GM23338 (cell line): Measurements from ENCODE around the gene TPCN2. TPM values are rescaled to one million over a fixed set of nuclear protein-coding genes. Genes with fewer than 3 reads are reported as not detected.

ENCODE experiments used
- ATAC-seq: fragments of 200-7000 bp; cut with Tn5 transposase; 3 replicates; pipeline ENCODE4 v1.9.1; 2020
- DNase-seq: peaks from one replicate; pipeline ENCODE4 v3.0.0-alpha.2; 2015; ENCODE audit warnings: low spot score
- H2AFZ ChIP-seq: fragments of 200-600 bp; sonication (generic); 2 replicates; pipeline ENCODE4 v1.8.0; 2016; ENCODE audit warnings: antibody characterized with exemption, mild to moderate bottlenecking, moderate library complexity
- H3F3A ChIP-seq: fragments of 200-600 bp; sonication (generic); replicated peaks from 2 replicates; pipeline ENCODE4 v1.8.0; 2017; ENCODE audit warnings: antibody characterized with exemption, mixed run types, low read depth
- H3K27ac ChIP-seq: fragments of 200-600 bp; sonication (generic); 2 replicates; pipeline ENCODE4 v1.6.1; 2016; ENCODE audit warnings: low read depth
- H3K27me3 ChIP-seq: fragments of 200-600 bp; sonication (generic); 2 replicates; pipeline ENCODE4 v1.8.0; 2016; ENCODE audit warnings: mild to moderate bottlenecking, mixed run types, moderate library complexity; ENCODE audit not compliant: insufficient read depth
- H3K36me3 ChIP-seq: fragments of 200-600 bp; sonication (generic); 2 replicates; pipeline ENCODE4 v1.8.0; 2016; ENCODE audit warnings: mild to moderate bottlenecking; ENCODE audit not compliant: insufficient read depth
- H3K4me1 ChIP-seq: fragments of 200-600 bp; sonication (generic); 2 replicates; pipeline ENCODE4 v1.8.0; 2016; ENCODE audit warnings: mild to moderate bottlenecking, moderate library complexity; ENCODE audit not compliant: insufficient read depth
- H3K4me2 ChIP-seq: fragments of 200-600 bp; sonication (generic); 2 replicates; pipeline ENCODE4 v1.7.1; 2017; ENCODE audit warnings: mixed run types
- H3K4me3 ChIP-seq: fragments of 200-600 bp; sonication (generic); 2 replicates; pipeline ENCODE4 v1.6.1; 2016; ENCODE audit warnings: mixed run types
- H3K79me2 ChIP-seq: fragments of 200-600 bp; sonication (generic); replicated peaks from 2 replicates; pipeline ENCODE4 v1.8.0; 2017; ENCODE audit warnings: mild to moderate bottlenecking; ENCODE audit not compliant: insufficient read depth
- H3K9me2 ChIP-seq: fragments of 200-600 bp; sonication (generic); 2 replicates; pipeline ENCODE4 v1.8.0; 2017; ENCODE audit not compliant: insufficient read depth
- H4K20me1 ChIP-seq: fragments of 200-600 bp; sonication (generic); replicated peaks from 2 replicates; pipeline ENCODE4 v1.8.0; 2017; ENCODE audit warnings: mild to moderate bottlenecking; ENCODE audit not compliant: insufficient read depth
- H3K27ac Mint-ChIP-seq: 2 replicates; pipeline ENCODE4 v1.8.0; 2020; ENCODE audit warnings: inconsistent platforms, mild to moderate bottlenecking, moderate library complexity, mixed read lengths
- H3K27me3 Mint-ChIP-seq: 3 replicates; pipeline ENCODE4 v1.8.0; 2022; ENCODE audit warnings: low read depth, mild to moderate bottlenecking, moderate library complexity, mixed read lengths, inconsistent platforms; ENCODE audit not compliant: insufficient read depth, poor library complexity
- H3K36me3 Mint-ChIP-seq: 3 replicates; pipeline ENCODE4 v1.8.0; 2021; ENCODE audit warnings: low read depth, mild to moderate bottlenecking, inconsistent platforms, moderate library complexity, mixed read lengths
- H3K4me1 Mint-ChIP-seq: 3 replicates; pipeline ENCODE4 v1.8.0; 2020; ENCODE audit warnings: mild to moderate bottlenecking, inconsistent platforms, mixed read lengths
- H3K4me3 Mint-ChIP-seq: 3 replicates; pipeline ENCODE4 v1.8.0; 2021; ENCODE audit warnings: moderate library complexity, mild to moderate bottlenecking, inconsistent platforms, mixed read lengths
- H3K9me3 Mint-ChIP-seq: 3 replicates; pipeline ENCODE4 v1.8.0; 2020; ENCODE audit warnings: moderate library complexity, mild to moderate bottlenecking, inconsistent platforms, mixed read lengths
- ETS1 ChIP-seq: IDR thresholded peaks from 2 replicates; pipeline ENCODE4 v1.6.1; 2016; ENCODE audit warnings: antibody characterized with exemption
- EZH2 ChIP-seq: fragments of 200-600 bp; sonication (generic); IDR thresholded peaks from one replicate; pipeline ENCODE4 v1.8.0; 2017; ENCODE audit warnings: antibody characterized with exemption, mild to moderate bottlenecking, low read depth; ENCODE audit not compliant: unreplicated experiment
- EZH2phosphoT487 ChIP-seq: fragments of 200-600 bp; sonication (generic); IDR thresholded peaks from one replicate; pipeline ENCODE4 v1.8.1; 2018; ENCODE audit warnings: antibody characterized with exemption; ENCODE audit not compliant: unreplicated experiment
- JUNB ChIP-seq: IDR thresholded peaks from one replicate; pipeline ENCODE4 v1.6.1; 2016; ENCODE audit warnings: antibody characterized with exemption; ENCODE audit not compliant: unreplicated experiment
- REST ChIP-seq: IDR thresholded peaks from one replicate; pipeline ENCODE4 v1.6.1; 2018; ENCODE audit warnings: antibody characterized with exemption; ENCODE audit not compliant: unreplicated experiment
- STAT1 ChIP-seq: IDR thresholded peaks from one replicate; pipeline ENCODE4 v1.6.1; 2016; ENCODE audit warnings: antibody characterized with exemption; ENCODE audit not compliant: unreplicated experiment
- ZNF114 ChIP-seq: fragments of 250-450 bp; sonication (Bioruptor Pico); IDR thresholded peaks from 2 replicates; pipeline ENCODE4 v1.5.0; 2020; ENCODE audit warnings: mild to moderate bottlenecking, moderate library complexity
- ZNF331 ChIP-seq: fragments of 250-450 bp; sonication (Bioruptor Pico); IDR thresholded peaks from 2 replicates; pipeline ENCODE4 v1.5.0; 2020; ENCODE audit warnings: low read depth, mild to moderate bottlenecking, moderate library complexity
- ZNF462 ChIP-seq: fragments of 250-450 bp; sonication (Bioruptor Pico); IDR thresholded peaks from 2 replicates; pipeline ENCODE4 v1.5.0; 2020; ENCODE audit warnings: mild to moderate bottlenecking, moderate library complexity
- polyA plus RNA-seq: library from polyadenylated mRNA; unstranded; fragments of >200 nt; fragmentation: Nextera tagmentation; extraction: Ambion mirVana; gene quantifications from 2 replicates; pipeline ENCODE4 v1.2.1, GENCODE V29; 2016
- total RNA-seq: library from RNA; depleted of rRNA; stranded (reverse); fragments of >200 nt; shearing (Covaris generic); gene quantifications from 2 replicates; pipeline ENCODE4 v1.2.3, GENCODE V29; 2014

Gene TPCN2
- total and polyA plus RNA-seq, 2 experiments from 2014 or later: 5.8 to 14.7 TPM

GRCh38 chr11:69154211-69154913 lies 105.6 kb downstream of the TPCN2 start (continued):
- TF ChIP-seq REST (no peak), EZH2 (no peak), ZNF331 (CRISPR knock-in tag) (no peak), EZH2phosphoT487 (no peak), ETS1 (no peak)

- H3K4me1 ChIP-seq: peaks cover 17% of the 10 kb centered on the region
- Mint-ChIP-seq H3K27me3 (peaks cover 17% of the 10 kb centered on the region), H3K4me1 (peaks cover 22% of the 10 kb centered on the region), H3K4me3 (no peak overlapping the region), H3K27ac (no peak overlapping the region), H3K9me3 (peaks cover 6% of the 10 kb centered on the region; the same call in 2 of the 3 replicates), H3K36me3 (peaks cover 3% of the 10 kb centered on the region; the same call in 2 of the 3 replicates)
- H2AFZ ChIP-seq: no peak overlapping the region
- H4K20me1 ChIP-seq: no peaks in the 10 kb centered on the region
- H3K36me3 ChIP-seq: no peaks in the 10 kb centered on the region; the same call in 1 of the 2 replicates
- no peak overlapping the region for H3K4me2 ChIP-seq
- H3K79me2 ChIP-seq: no peaks in the 10 kb centered on the region
- no peak overlapping the region for H3K4me3 ChIP-seq
- no peaks in the 10 kb centered on the region for H3K27me3 ChIP-seq
- no peak for ATAC-seq
- no peak overlapping the region for H3K27ac ChIP-seq
- no peaks in the 10 kb centered on the region for H3F3A ChIP-seq
- no peaks in the 10 kb centered on the region for H3K9me2 ChIP-seq
- TF ChIP-seq ZNF114 (no peak), ZNF331 (CRISPR knock-in tag) (no peak), ZNF462 (CRISPR knock-in tag) (no peak), ETS1 (no peak), STAT1 (no peak), JUNB (no peak), EZH2phosphoT487 (no peak)
- no peak for DNase-seq
These were observed 106.2 kb downstream of the TPCN2 start for GRCh38 chr11:69154938-69155301.
